Tibial nerve (tissue), 4 donors: ENCODE data around the gene FOXP4. TPM values are rescaled to one million over a fixed set of nuclear protein-coding genes. Genes with fewer than 3 reads are reported as not detected.

Experiments
- DNase-seq, 2 donors: peaks; one replicate each; pipeline ENCODE4 v3.0.0-alpha.2; 2019; ENCODE audit warnings: low spot score in 2 of 2
- H3K27ac ChIP-seq, 4 donors: fragments of 200-600 bp; sonication (generic) in 3 of 4; one replicate each; pipeline ENCODE4 v1.5.1; 2017 to 2019; ENCODE audit warnings: mild to moderate bottlenecking in 1 of 4
- H3K27me3 ChIP-seq, 2 donors: fragments of 200-600 bp; sonication (generic) in 1 of 2; one replicate each; pipeline versions ENCODE4 v1.5.1 to v1.6.0; 2017 to 2019
- H3K36me3 ChIP-seq, 3 donors: fragments of 200-600 bp; sonication (generic); one replicate each; pipeline ENCODE4 v1.5.1; 2018 to 2019
- H3K4me1 ChIP-seq, 4 donors: fragments of 200-600 bp; sonication (generic) in 3 of 4; one replicate each; pipeline ENCODE4 v1.5.1; 2017 to 2019
- H3K4me3 ChIP-seq, 4 donors: fragments of 200-600 bp; sonication (generic) in 3 of 4; one replicate each; pipeline ENCODE4 v1.5.1; 2017 to 2019; ENCODE audit warnings: mild to moderate bottlenecking in 1 of 4, moderate library complexity in 1 of 4
- H3K9me3 ChIP-seq, 4 donors: fragments of 200-600 bp; sonication (generic) in 3 of 4; one replicate each; pipeline ENCODE4 v1.5.1; 2017 to 2019
- CTCF ChIP-seq, 5 experiments: fragments of 200-600 bp in 3 of 5; fragments of 450-650 bp in 2 of 5; sonication (generic) in 3 of 5; IDR thresholded peaks; one replicate each; pipeline ENCODE4 v1.5.1; 2016 to 2019; ENCODE audit warnings: antibody characterized with exemption in 5 of 5, mild to moderate bottlenecking in 3 of 5, moderate library complexity in 2 of 5
- EP300 ChIP-seq, 2 donors: sonication (generic); formaldehyde crosslinking; IDR thresholded peaks; one replicate each; pipeline ENCODE4 v1.6.1; 2017; ENCODE audit warnings: antibody characterized with exemption in 2 of 2, mild to moderate bottlenecking in 1 of 2
- POLR2A ChIP-seq, 2 donors: fragments of 450-650 bp; IDR thresholded peaks; one replicate each; pipeline ENCODE4 v1.6.1; 2017; ENCODE audit warnings: antibody characterized with exemption in 2 of 2, mild to moderate bottlenecking in 2 of 2, moderate library complexity in 2 of 2
- WGBS, 2 donors: methylation state at CpG; one replicate each; pipeline ENCODE4 v1.1.5; 2018; 5-methylcytosine and 5-hydroxymethylcytosine counted together
- total RNA-seq, 4 donors: library from RNA; depleted of rRNA; stranded (reverse); fragments of >200 nt; gene quantifications; one replicate each; pipeline ENCODE4 v1.1.0, GENCODE V29; 2016

Gene FOXP4
- total RNA-seq, 4 donors from 2014 or later: 11.1 to 16.2 (median 14.7) TPM

DNA sequence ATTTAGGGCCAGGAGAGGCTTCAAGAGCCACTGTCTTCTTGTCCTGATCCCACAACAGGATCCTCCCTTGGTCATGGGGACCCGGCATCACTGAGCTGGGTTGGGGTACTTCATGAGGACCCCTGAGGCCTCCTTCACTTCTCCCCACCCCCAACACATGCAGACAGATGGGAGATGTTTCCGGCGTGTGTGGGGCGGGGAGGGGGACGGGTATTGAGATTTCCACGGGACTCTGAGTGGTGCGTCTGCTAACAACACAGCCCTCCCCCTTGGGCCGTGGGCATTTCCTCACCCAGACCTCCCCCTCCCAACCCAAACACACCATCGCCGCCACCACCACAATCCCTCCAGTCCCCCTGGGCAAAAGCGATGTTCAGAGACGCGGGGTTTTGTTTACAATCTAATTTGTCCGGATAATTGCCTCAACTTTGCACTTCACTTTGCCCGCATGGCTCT is 906 bp upstream of the FOXP4 start:
- TF ChIP-seq EP300 (IDR thresholded peaks at IDR 0.05): no peak
- no peak for TF ChIP-seq CTCF (IDR thresholded peaks at IDR 0.05)
- TF ChIP-seq POLR2A (IDR thresholded peaks at IDR 0.05): no peak
- H3K9me3 ChIP-seq: no peaks in the 10 kb centered on the region
- H3K27me3 ChIP-seq: no peaks in the 10 kb centered on the region
- peak overlapping the region in 1 of 4 donors; percentile 89 for H3K27ac ChIP-seq
- peak overlapping the region; percentile 56 to 91 (median 86) for H3K4me3 ChIP-seq
- no peak for DNase-seq
- H3K4me1 ChIP-seq: peaks cover 0 to 40% (median 14%) of the 10 kb centered on the region in 4 donors
- 16 to 20% methylated on average over 15 of the region's 15 CpGs for WGBS, 2 donors
- H3K36me3 ChIP-seq: no peaks in the 10 kb centered on the region

DNA sequence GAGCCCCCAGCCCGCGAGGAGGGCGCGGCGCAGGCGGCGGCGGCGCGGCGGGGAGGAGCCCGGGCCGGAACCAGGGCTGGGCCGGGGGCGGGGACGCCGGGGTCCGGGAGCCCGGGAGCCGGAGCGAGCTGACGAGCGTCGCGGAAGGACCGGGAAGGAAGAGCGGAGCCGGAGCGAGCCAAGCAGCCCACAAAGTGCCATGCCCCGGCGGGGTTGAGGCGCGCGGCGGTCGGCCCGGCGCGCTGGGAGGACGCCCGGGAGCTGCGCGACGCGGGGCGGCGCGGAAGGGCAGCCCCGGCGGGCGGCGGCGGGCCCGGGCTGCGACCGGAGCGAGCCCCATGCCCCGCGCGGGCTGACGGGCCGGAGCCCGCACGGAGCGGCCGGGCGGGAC is 289 bp downstream of the FOXP4 start:
- Histone ChIP-seq H3K9me3 (no peaks in the 10 kb centered on the region), H3K36me3 (peaks cover 0 to 6% (median 0%) of the 10 kb centered on the region in 3 donors), H3K4me3 (peak overlapping the region; percentile 46 to 91 (median 86)), H3K27ac (peak overlapping the region; percentile 77 to 89 (median 78)), H3K27me3 (no peaks in the 10 kb centered on the region), H3K4me1 (peaks cover 0 to 52% (median 14%) of the 10 kb centered on the region in 4 donors)
- DNase-seq: no peak
- TF ChIP-seq CTCF (IDR thresholded peaks at IDR 0.05): no peak
- TF ChIP-seq POLR2A (IDR thresholded peaks at IDR 0.05): peak; percentile 34 to 59
- WGBS, 2 donors: no CpG with 5 or more reads among the region's 67 CpGs

GRCh38 chr6:41546866-41547798 is 951 bp downstream of the FOXP4 start:
- peaks cover 0 to 58% (median 14%) of the 10 kb centered on the region in 4 donors for H3K4me1 ChIP-seq
- no peak for TF ChIP-seq POLR2A (IDR thresholded peaks at IDR 0.05)
- TF ChIP-seq CTCF (IDR thresholded peaks at IDR 0.05): no peak
- TF ChIP-seq EP300 (IDR thresholded peaks at IDR 0.05): no peak

GRCh38 chr6:41547799-41548097 is 1.6 kb downstream of the FOXP4 start:
- TF ChIP-seq POLR2A (IDR thresholded peaks at IDR 0.05) (no peak), CTCF (IDR thresholded peaks at IDR 0.05) (no peak), EP300 (IDR thresholded peaks at IDR 0.05) (no peak)
- H3K27ac ChIP-seq: peak overlapping the region in 3 of 4 donors; percentile 77 to 89 (median 78)
- peaks cover 0 to 14% (median 5%) of the 10 kb centered on the region in 3 donors for H3K36me3 ChIP-seq
- peaks cover 0 to 60% (median 14%) of the 10 kb centered on the region in 4 donors for H3K4me1 ChIP-seq
- no peaks in the 10 kb centered on the region for H3K9me3 ChIP-seq
- H3K4me3 ChIP-seq: peak overlapping the region; percentile 46 to 91 (median 86)
- 14 to 16% methylated on average over 13 to 20 of the region's 21 CpGs for WGBS, 2 donors
- no peaks in the 10 kb centered on the region for H3K27me3 ChIP-seq
- no peak for DNase-seq

More at GRCh38 chr6:41546866-41547798, 951 bp downstream of the FOXP4 start:
- H3K27ac ChIP-seq: peak overlapping the region; percentile 77 to 89 (median 78)
- no peak for DNase-seq
- peaks cover 0 to 12% (median 0%) of the 10 kb centered on the region in 3 donors for H3K36me3 ChIP-seq
- H3K27me3 ChIP-seq: no peaks in the 10 kb centered on the region
- peak overlapping the region; percentile 46 to 91 (median 86) for H3K4me3 ChIP-seq
- WGBS, 2 donors: 0 to 1% methylated on average over 23 to 26 of the region's 82 CpGs
- H3K9me3 ChIP-seq: no peaks in the 10 kb centered on the region
